Skeletal muscle tissue (tissue), 4 donors: ENCODE results near the gene CHD2. TPM values are rescaled to one million over a fixed set of nuclear protein-coding genes. Genes with fewer than 3 reads are reported as not detected.

Source experiments
- H3K27ac ChIP-seq: one replicate; pipeline ENCODE4 v1.7.0; 2013; ENCODE audit warnings: mild to moderate bottlenecking, low read depth, low read length, inconsistent platforms
- H3K27me3 ChIP-seq, 3 donors: one replicate each; pipeline ENCODE4 v1.7.0; 2013; ENCODE audit warnings: low read length in 3 of 3; ENCODE audit not compliant: control insufficient read depth in 3 of 3, insufficient read depth in 3 of 3
- H3K36me3 ChIP-seq, 3 donors: one replicate each; pipeline ENCODE4 v1.7.0; 2013; ENCODE audit warnings: low read length in 3 of 3; ENCODE audit not compliant: control insufficient read depth in 3 of 3, insufficient read depth in 3 of 3
- H3K4me1 ChIP-seq, 3 donors: one replicate each; pipeline ENCODE4 v1.7.0; 2013; ENCODE audit warnings: low read length in 3 of 3, mild to moderate bottlenecking in 3 of 3; ENCODE audit not compliant: control insufficient read depth in 3 of 3, insufficient read depth in 3 of 3
- H3K4me3 ChIP-seq, 3 donors: one replicate each; pipeline ENCODE4 v1.7.0; 2013; ENCODE audit warnings: low read length in 3 of 3
- H3K9ac ChIP-seq, 3 donors: one replicate each; pipeline ENCODE4 v1.7.0; 2013; ENCODE audit warnings: low read length in 3 of 3, mild to moderate bottlenecking in 3 of 3, moderate library complexity in 2 of 3, low read depth in 1 of 3
- H3K9me3 ChIP-seq, 3 donors: one replicate each; pipeline ENCODE4 v1.7.0; 2013; ENCODE audit warnings: low read length in 3 of 3; ENCODE audit not compliant: control insufficient read depth in 3 of 3
- total RNA-seq: library from RNA; depleted of rRNA; stranded (reverse); fragments of >200 nt; gene quantifications from one replicate; pipeline ENCODE4 v1.2.3, GENCODE V29; 2014
- donor health status: Osteomylitis.

CHD2 gene
- total RNA-seq, 1 donor from 2014 or later, result 105 TPM

- no peak overlapping the region for H3K4me3 ChIP-seq
- H3K9me3 ChIP-seq, result no peaks in the 10 kb centered on the region
- H3K36me3 ChIP-seq, result peaks cover 7 to 34% (median 30%) of the 10 kb centered on the region in 3 donors
- no peak overlapping the region for H3K9ac ChIP-seq
- H3K27me3 ChIP-seq, result no peaks in the 10 kb centered on the region
- H3K4me1 ChIP-seq, result peaks cover 39 to 57% (median 51%) of the 10 kb centered on the region in 3 donors
- no peak overlapping the region for H3K27ac ChIP-seq
Observed at GRCh38 chr15:92925454-92925853, 25.3 kb downstream of the CHD2 start.

- no peak overlapping the region for H3K27ac ChIP-seq
- peaks cover 18 to 39% (median 29%) of the 10 kb centered on the region in 3 donors for H3K4me1 ChIP-seq
Observed at GRCh38 chr15:92928225-92928750, 28.2 kb downstream of the CHD2 start.

GRCh38 chr15:92929002-92929401 is 28.9 kb downstream of the CHD2 start:
- H3K27ac ChIP-seq, result peak overlapping the region; percentile 21
- no peak overlapping the region for H3K9ac ChIP-seq
- no peaks in the 10 kb centered on the region for H3K9me3 ChIP-seq
- H3K27me3 ChIP-seq, result no peaks in the 10 kb centered on the region
- no peak overlapping the region for H3K4me3 ChIP-seq
- H3K36me3 ChIP-seq, result peaks cover 10 to 45% (median 40%) of the 10 kb centered on the region in 3 donors
- peaks cover 18 to 34% (median 29%) of the 10 kb centered on the region in 3 donors for H3K4me1 ChIP-seq

More at GRCh38 chr15:92928225-92928750, 28.2 kb downstream of the CHD2 start:
- Histone ChIP-seq H3K4me3 (no peak overlapping the region), H3K36me3 (peaks cover 7 to 41% (median 33%) of the 10 kb centered on the region in 3 donors), H3K9ac (no peak overlapping the region), H3K27me3 (no peaks in the 10 kb centered on the region), H3K9me3 (no peaks in the 10 kb centered on the region)

DNA sequence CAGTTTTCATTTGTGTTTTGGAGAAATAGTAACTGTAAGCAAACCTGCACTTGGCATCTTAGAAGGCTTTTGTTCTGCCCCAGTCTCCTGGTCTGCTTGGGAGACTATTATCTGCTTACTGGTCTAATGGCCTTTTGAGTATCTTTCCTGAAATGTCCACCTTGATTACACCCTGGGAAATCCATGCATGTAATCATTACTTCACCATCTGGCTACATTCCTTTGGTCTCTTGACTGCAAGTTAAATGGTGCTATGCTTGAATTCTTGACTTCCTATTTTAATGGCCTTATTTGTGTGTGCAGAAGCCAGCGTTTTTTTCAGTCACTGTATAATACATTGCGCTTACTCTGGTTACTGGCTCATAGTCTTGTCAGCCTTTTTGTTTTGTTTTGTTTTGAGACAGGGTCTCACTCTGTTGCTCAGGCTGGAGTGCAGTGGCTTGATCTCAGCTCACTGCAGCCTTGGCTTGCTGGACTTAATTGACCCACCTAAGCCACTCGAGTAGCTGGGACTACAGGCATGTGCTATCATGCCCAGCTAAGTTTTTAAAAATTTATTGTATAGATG is 30.0 kb downstream of the CHD2 start:
- Histone ChIP-seq H3K9me3 (no peaks in the 10 kb centered on the region), H3K4me1 (peaks cover 16 to 29% (median 26%) of the 10 kb centered on the region in 3 donors), H3K27me3 (no peaks in the 10 kb centered on the region), H3K36me3 (peaks cover 10 to 51% (median 40%) of the 10 kb centered on the region in 3 donors), H3K27ac (peak overlapping the region; percentile 57), H3K4me3 (no peak overlapping the region), H3K9ac (no peak overlapping the region)

- Histone ChIP-seq H3K9ac (peak overlapping the region in 1 of 3 donors; percentile 40), H3K27me3 (no peaks in the 10 kb centered on the region), H3K9me3 (no peaks in the 10 kb centered on the region), H3K4me1 (peaks cover 14 to 29% (median 21%) of the 10 kb centered on the region in 3 donors), H3K36me3 (peaks cover 10 to 47% (median 40%) of the 10 kb centered on the region in 3 donors), H3K4me3 (no peak overlapping the region), H3K27ac (peak overlapping the region; percentile 57)
Observed at GRCh38 chr15:92930776-92931175, 30.7 kb downstream of the CHD2 start.

GRCh38 chr15:92932946-92933649 is 33.0 kb downstream of the CHD2 start:
- H3K9me3 ChIP-seq, result no peaks in the 10 kb centered on the region
- peaks cover 10 to 43% (median 38%) of the 10 kb centered on the region in 3 donors for H3K36me3 ChIP-seq
- H3K9ac ChIP-seq, result no peak overlapping the region
- H3K4me3 ChIP-seq, result no peak overlapping the region
- H3K4me1 ChIP-seq, result peaks cover 14 to 24% (median 18%) of the 10 kb centered on the region in 3 donors
- no peak overlapping the region for H3K27ac ChIP-seq
- H3K27me3 ChIP-seq, result no peaks in the 10 kb centered on the region

- H3K4me1 ChIP-seq, result peaks cover 14 to 17% (median 16%) of the 10 kb centered on the region in 3 donors
- peaks cover 15 to 43% (median 38%) of the 10 kb centered on the region in 3 donors for H3K36me3 ChIP-seq
- no peak overlapping the region for H3K27ac ChIP-seq
- no peak overlapping the region for H3K9ac ChIP-seq
- H3K4me3 ChIP-seq, result no peak overlapping the region
- H3K27me3 ChIP-seq, result no peaks in the 10 kb centered on the region
- no peaks in the 10 kb centered on the region for H3K9me3 ChIP-seq
Observed at GRCh38 chr15:92933831-92934230, 33.7 kb downstream of the CHD2 start.

GRCh38 chr15:92934716-92935115 is 34.6 kb downstream of the CHD2 start:
- H3K9me3 ChIP-seq, result no peaks in the 10 kb centered on the region
- peaks cover 9 to 13% (median 13%) of the 10 kb centered on the region in 3 donors for H3K4me1 ChIP-seq
- H3K27me3 ChIP-seq, result no peaks in the 10 kb centered on the region
- H3K36me3 ChIP-seq, result peaks cover 20 to 47% (median 47%) of the 10 kb centered on the region in 3 donors
- no peak overlapping the region for H3K9ac ChIP-seq
- no peak overlapping the region for H3K4me3 ChIP-seq
- H3K27ac ChIP-seq, result no peak overlapping the region

DNA sequence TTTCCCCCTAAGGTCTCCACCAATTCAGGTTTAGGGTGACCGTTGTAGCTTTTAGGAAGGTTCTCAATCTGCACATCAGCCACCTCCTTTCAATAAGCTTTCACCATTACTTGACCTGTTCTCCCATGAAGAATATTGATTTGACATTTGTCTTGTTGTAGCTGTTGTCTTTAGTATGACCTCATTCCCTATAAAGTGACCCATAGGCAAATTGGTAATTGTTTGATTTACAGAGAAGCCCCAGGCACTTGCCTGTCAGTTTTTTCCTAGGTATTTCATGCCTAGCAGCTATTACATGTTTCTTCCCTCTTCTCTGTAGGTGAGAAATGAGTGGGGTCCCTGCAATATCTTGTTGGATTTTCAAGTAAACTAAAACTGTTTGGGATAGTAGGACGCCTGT is 36.0 kb downstream of the CHD2 start:
- no peak overlapping the region for H3K4me3 ChIP-seq
- H3K4me1 ChIP-seq, result no peaks in the 10 kb centered on the region
- no peak overlapping the region for H3K27ac ChIP-seq
- H3K9ac ChIP-seq, result no peak overlapping the region
- peaks cover 28 to 55% (median 49%) of the 10 kb centered on the region in 3 donors for H3K36me3 ChIP-seq
- no peaks in the 10 kb centered on the region for H3K27me3 ChIP-seq
- H3K9me3 ChIP-seq, result no peaks in the 10 kb centered on the region

DNA sequence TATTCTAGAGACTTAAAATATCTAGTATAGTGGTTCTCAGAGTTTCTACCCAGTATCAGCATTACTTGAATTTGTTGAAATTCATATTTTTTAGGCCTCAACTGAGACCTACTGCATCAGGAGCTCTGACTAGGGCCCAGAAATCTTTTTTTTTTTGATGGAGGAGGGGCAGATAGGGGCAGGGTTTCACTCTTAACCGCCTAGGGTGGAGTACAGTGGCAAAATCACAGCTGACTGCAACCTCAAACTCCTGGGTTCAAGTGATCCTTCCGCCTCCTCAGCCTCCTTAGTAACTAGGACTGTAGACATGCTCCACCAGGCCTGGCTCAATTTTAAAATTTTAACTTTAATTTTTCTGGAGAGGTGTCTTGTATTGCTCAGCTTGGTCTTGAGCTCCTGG is 36.6 kb downstream of the CHD2 start:
- Histone ChIP-seq H3K9me3 (no peaks in the 10 kb centered on the region), H3K4me3 (no peak overlapping the region), H3K27ac (no peak overlapping the region), H3K9ac (no peak overlapping the region), H3K36me3 (peaks cover 32 to 54% (median 48%) of the 10 kb centered on the region in 3 donors), H3K4me1 (no peaks in the 10 kb centered on the region), H3K27me3 (no peaks in the 10 kb centered on the region)
